Neural cell (in vitro differentiated cells): ENCODE measurements around the gene OTOF. TPM values are rescaled to one million over a fixed set of nuclear protein-coding genes. Genes with fewer than 3 reads are reported as not detected.

Experiments used
- H2AFZ ChIP-seq: fragments of 200-600, 300-800 bp; sonication (generic), shearing (Covaris generic); 2 replicates; pipeline ENCODE4 v1.6.0; 2014; ENCODE audit warnings: low read depth, mild to moderate bottlenecking, antibody characterized with exemption, low read length, moderate library complexity
- H3F3A ChIP-seq: fragments of 200-600 bp; shearing (Covaris generic); 2 replicates; pipeline ENCODE4 v1.6.1; 2016; ENCODE audit warnings: mild to moderate bottlenecking, moderate library complexity, mixed read lengths, antibody characterized with exemption, low read length; ENCODE audit not compliant: insufficient read depth, poor library complexity, severe bottlenecking
- H3K27ac ChIP-seq: fragments of 200-600, 300-800 bp; sonication (generic), shearing (Covaris generic); 2 replicates; pipeline ENCODE4 v1.5.1; 2014; ENCODE audit warnings: mild to moderate bottlenecking, low read length, moderate library complexity
- H3K27me3 ChIP-seq: fragments of 300-800, 200-600 bp; sonication (generic), shearing (Covaris generic); 2 replicates; pipeline ENCODE4 v1.6.0; 2014; ENCODE audit warnings: mild to moderate bottlenecking, low read depth, low read length, moderate library complexity; ENCODE audit not compliant: insufficient read depth
- H3K36me3 ChIP-seq: fragments of 300-800, 200-600 bp; sonication (generic), shearing (Covaris generic); 2 replicates; pipeline ENCODE4 v1.5.1; 2014; ENCODE audit warnings: mild to moderate bottlenecking, antibody characterized with exemption, low read length, moderate library complexity; ENCODE audit not compliant: insufficient read depth
- H3K4me2 ChIP-seq: fragments of 300-800, 200-600 bp; sonication (generic), shearing (Covaris generic); 2 replicates; pipeline ENCODE4 v1.6.0; 2014; ENCODE audit warnings: mild to moderate bottlenecking, low read length
- H3K4me3 ChIP-seq: fragments of 300-800, 200-600 bp; sonication (generic), shearing (Covaris generic); 2 replicates; pipeline ENCODE4 v1.5.1; 2014; ENCODE audit warnings: mild to moderate bottlenecking, low read length, moderate library complexity
- H3K79me2 ChIP-seq: fragments of 200-600 bp; shearing (Covaris generic); replicated peaks from 2 replicates; pipeline ENCODE4 v1.6.0; 2014; ENCODE audit warnings: mild to moderate bottlenecking, low read length, moderate library complexity; ENCODE audit not compliant: insufficient read depth
- H3K9ac ChIP-seq: fragments of 300-800, 200-600 bp; sonication (generic), shearing (Covaris generic); 2 replicates; pipeline ENCODE4 v1.6.1; 2016; ENCODE audit warnings: mild to moderate bottlenecking, low read length, mixed read lengths
- H3K9me2 ChIP-seq: fragments of 200-600 bp; shearing (Covaris generic); 2 replicates; pipeline ENCODE4 v1.6.1; 2016; ENCODE audit warnings: mild to moderate bottlenecking, low read length, mixed read lengths; ENCODE audit not compliant: insufficient read depth
- H3K9me3 ChIP-seq: fragments of 200-600, 300-800 bp; sonication (generic), shearing (Covaris generic); 2 replicates; pipeline ENCODE4 v1.6.1; 2016; ENCODE audit warnings: mild to moderate bottlenecking, mixed run types, low read length, moderate library complexity, mixed read lengths
- H4K20me1 ChIP-seq: fragments of 200-600 bp; shearing (Covaris generic); 2 replicates; pipeline ENCODE4 v1.6.1; 2016; ENCODE audit warnings: mild to moderate bottlenecking, mixed run types; ENCODE audit not compliant: insufficient read depth
- EP300 ChIP-seq: fragments of 450-650 bp; conservative IDR thresholded peaks from 2 replicates; pipeline ENCODE4 v1.6.1; 2014; ENCODE audit warnings: antibody characterized with exemption, mild to moderate bottlenecking, moderate library complexity; ENCODE audit not compliant: poor library complexity, severe bottlenecking
- EZH2 ChIP-seq: fragments of 200-600, 300-800 bp; shearing (Covaris generic), sonication (generic); IDR thresholded peaks from 2 replicates; pipeline ENCODE4 v1.6.1; 2014; ENCODE audit warnings: antibody characterized with exemption, low read length, borderline replicate concordance, mild to moderate bottlenecking; ENCODE audit not compliant: insufficient read depth, poor library complexity, severe bottlenecking
- MXI1 ChIP-seq: fragments of 450-650 bp; conservative IDR thresholded peaks from 2 replicates; pipeline ENCODE4 v1.6.1; 2014; ENCODE audit warnings: antibody characterized with exemption, mild to moderate bottlenecking; ENCODE audit not compliant: poor library complexity, severe bottlenecking
- POLR2AphosphoS5 ChIP-seq: IDR thresholded peaks from 2 replicates; pipeline ENCODE4 v1.6.1; 2012
- RAD21 ChIP-seq: fragments of 450-650 bp; conservative IDR thresholded peaks from 2 replicates; pipeline ENCODE4 v1.6.1; 2014; ENCODE audit warnings: antibody characterized with exemption, mild to moderate bottlenecking, moderate library complexity
- SMC3 ChIP-seq: fragments of 450-650 bp; conservative IDR thresholded peaks from 2 replicates; pipeline ENCODE4 v1.6.1; 2014; ENCODE audit warnings: antibody characterized with exemption, mild to moderate bottlenecking, moderate library complexity; ENCODE audit not compliant: poor library complexity
- TAF1 ChIP-seq: IDR thresholded peaks from 2 replicates; pipeline ENCODE4 v1.6.1; 2012; ENCODE audit warnings: low read depth
- polyA plus RNA-seq: library from polyadenylated mRNA; depleted of rRNA; stranded (reverse); fragments of >200 nt; gene quantifications from 2 replicates; pipeline ENCODE4 v1.2.3, GENCODE V29; 2014
- TF ChIP-seq, protein P1 (sequence below): IDR thresholded peaks from 2 replicates; pipeline ENCODE4 v1.6.1; 2012; ENCODE audit warnings: borderline replicate concordance
- TF ChIP-seq, protein P2 (sequence below): fragments of 450-650 bp; IDR thresholded peaks from 2 replicates; pipeline ENCODE4 v1.5.1; 2014; ENCODE audit warnings: antibody characterized with exemption, mild to moderate bottlenecking, moderate library complexity; ENCODE audit not compliant: poor library complexity, severe bottlenecking

OTOF gene
- polyA plus RNA-seq, 1 donor from 2014 or later: not detected

DNA sequence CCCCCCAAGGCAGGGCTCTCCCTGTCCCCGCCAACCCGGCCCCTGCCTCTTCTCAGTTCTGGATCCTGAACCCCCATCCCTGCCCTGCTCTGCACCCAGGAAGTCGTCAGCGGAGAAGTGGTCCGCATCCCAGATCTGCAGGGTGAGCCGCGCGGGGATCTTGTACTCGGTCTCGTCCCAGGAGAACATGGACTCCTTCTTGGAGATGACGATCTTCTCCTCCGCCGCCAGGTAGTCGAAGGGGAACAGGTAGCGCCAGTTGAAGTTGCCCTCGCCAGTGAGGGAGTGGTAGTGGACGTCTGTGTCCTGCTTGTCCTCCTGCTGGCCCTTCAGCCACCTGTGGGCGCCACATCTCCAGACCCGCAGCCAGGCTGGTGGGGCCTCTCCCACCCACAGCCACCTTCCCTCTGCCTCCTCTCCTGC is 16.3 kb downstream of the OTOF start:
- H3F3A ChIP-seq: no peaks in the 10 kb centered on the region
- H3K36me3 ChIP-seq: no peaks in the 10 kb centered on the region
- no peaks in the 10 kb centered on the region for H3K9me3 ChIP-seq
- no peaks in the 10 kb centered on the region for H3K27me3 ChIP-seq
- TF ChIP-seq, protein P1, sequence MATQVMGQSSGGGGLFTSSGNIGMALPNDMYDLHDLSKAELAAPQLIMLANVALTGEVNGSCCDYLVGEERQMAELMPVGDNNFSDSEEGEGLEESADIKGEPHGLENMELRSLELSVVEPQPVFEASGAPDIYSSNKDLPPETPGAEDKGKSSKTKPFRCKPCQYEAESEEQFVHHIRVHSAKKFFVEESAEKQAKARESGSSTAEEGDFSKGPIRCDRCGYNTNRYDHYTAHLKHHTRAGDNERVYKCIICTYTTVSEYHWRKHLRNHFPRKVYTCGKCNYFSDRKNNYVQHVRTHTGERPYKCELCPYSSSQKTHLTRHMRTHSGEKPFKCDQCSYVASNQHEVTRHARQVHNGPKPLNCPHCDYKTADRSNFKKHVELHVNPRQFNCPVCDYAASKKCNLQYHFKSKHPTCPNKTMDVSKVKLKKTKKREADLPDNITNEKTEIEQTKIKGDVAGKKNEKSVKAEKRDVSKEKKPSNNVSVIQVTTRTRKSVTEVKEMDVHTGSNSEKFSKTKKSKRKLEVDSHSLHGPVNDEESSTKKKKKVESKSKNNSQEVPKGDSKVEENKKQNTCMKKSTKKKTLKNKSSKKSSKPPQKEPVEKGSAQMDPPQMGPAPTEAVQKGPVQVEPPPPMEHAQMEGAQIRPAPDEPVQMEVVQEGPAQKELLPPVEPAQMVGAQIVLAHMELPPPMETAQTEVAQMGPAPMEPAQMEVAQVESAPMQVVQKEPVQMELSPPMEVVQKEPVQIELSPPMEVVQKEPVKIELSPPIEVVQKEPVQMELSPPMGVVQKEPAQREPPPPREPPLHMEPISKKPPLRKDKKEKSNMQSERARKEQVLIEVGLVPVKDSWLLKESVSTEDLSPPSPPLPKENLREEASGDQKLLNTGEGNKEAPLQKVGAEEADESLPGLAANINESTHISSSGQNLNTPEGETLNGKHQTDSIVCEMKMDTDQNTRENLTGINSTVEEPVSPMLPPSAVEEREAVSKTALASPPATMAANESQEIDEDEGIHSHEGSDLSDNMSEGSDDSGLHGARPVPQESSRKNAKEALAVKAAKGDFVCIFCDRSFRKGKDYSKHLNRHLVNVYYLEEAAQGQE: no peak
- TF ChIP-seq EZH2: no peak
- TF ChIP-seq POLR2AphosphoS5: no peak
- TF ChIP-seq SMC3: no peak
- TF ChIP-seq, protein P2, sequence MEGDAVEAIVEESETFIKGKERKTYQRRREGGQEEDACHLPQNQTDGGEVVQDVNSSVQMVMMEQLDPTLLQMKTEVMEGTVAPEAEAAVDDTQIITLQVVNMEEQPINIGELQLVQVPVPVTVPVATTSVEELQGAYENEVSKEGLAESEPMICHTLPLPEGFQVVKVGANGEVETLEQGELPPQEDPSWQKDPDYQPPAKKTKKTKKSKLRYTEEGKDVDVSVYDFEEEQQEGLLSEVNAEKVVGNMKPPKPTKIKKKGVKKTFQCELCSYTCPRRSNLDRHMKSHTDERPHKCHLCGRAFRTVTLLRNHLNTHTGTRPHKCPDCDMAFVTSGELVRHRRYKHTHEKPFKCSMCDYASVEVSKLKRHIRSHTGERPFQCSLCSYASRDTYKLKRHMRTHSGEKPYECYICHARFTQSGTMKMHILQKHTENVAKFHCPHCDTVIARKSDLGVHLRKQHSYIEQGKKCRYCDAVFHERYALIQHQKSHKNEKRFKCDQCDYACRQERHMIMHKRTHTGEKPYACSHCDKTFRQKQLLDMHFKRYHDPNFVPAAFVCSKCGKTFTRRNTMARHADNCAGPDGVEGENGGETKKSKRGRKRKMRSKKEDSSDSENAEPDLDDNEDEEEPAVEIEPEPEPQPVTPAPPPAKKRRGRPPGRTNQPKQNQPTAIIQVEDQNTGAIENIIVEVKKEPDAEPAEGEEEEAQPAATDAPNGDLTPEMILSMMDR: no peak
- TF ChIP-seq EP300: no peak
- no peak for TF ChIP-seq TAF1
- no peak for TF ChIP-seq RAD21
- TF ChIP-seq MXI1: no peak
- H3K4me3 ChIP-seq: no peak overlapping the region
- H3K27ac ChIP-seq: no peak overlapping the region
- no peak overlapping the region for H3K9ac ChIP-seq
- H3K79me2 ChIP-seq: no peaks in the 10 kb centered on the region
- H3K4me2 ChIP-seq: no peak overlapping the region
- H2AFZ ChIP-seq: no peak overlapping the region
- H4K20me1 ChIP-seq: no peaks in the 10 kb centered on the region
- H3K9me2 ChIP-seq: no peaks in the 10 kb centered on the region

DNA sequence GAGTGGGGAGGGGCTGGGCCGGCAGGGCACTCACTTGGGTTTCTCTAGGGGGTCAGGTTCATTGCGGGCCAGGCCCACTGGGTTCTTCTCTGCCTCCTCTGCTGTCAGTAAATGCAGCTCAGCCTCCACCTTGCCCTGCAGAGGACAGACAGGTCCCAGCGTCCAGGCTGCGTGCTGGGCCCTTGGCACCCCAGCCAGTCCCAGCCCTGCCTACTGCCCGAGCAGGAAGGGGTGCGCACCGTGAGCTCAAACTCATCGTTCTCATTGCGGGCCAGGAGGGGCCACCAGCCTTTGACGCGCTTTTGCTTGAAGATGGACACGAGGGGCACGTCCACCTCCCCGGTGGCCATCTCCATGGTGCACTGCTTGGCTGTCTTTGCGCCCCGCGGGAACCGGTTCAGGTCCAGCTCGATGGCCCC is 17.3 kb downstream of the OTOF start:
- Histone ChIP-seq H2AFZ (no peak overlapping the region), H3K79me2 (no peaks in the 10 kb centered on the region), H4K20me1 (no peaks in the 10 kb centered on the region), H3K4me3 (no peak overlapping the region), H3K9me3 (no peaks in the 10 kb centered on the region), H3F3A (no peaks in the 10 kb centered on the region), H3K27ac (no peak overlapping the region), H3K9ac (no peak overlapping the region), H3K4me2 (no peak overlapping the region), H3K9me2 (no peaks in the 10 kb centered on the region), H3K36me3 (no peaks in the 10 kb centered on the region), H3K27me3 (no peaks in the 10 kb centered on the region)
- TF ChIP-seq MXI1 (no peak), TAF1 (no peak), EP300 (no peak), RAD21 (no peak), SMC3 (no peak), POLR2AphosphoS5 (no peak), EZH2 (no peak)
- TF ChIP-seq, protein P2: no peak
- TF ChIP-seq, protein P1: no peak
